Trophoblast cell (in vitro differentiated cells and primary cell): Measurements from ENCODE around the gene DENND5A.

Experiments used
- DNase-seq, 2 donors: peaks; one replicate each; pipeline ENCODE4 v3.0.0-alpha.2; 2016
- H2AFZ ChIP-seq: 2 replicates; pipeline ENCODE4 v1.6.1; 2013; ENCODE audit warnings: low read length, moderate library complexity, mild to moderate bottlenecking; ENCODE audit not compliant: insufficient read depth, poor library complexity
- H2AK5ac ChIP-seq: 2 replicates; pipeline ENCODE4 v1.6.1; 2013; ENCODE audit warnings: mild to moderate bottlenecking, low read length
- H2BK120ac ChIP-seq: 2 replicates; pipeline ENCODE4 v1.6.1; 2013; ENCODE audit warnings: low read length, mild to moderate bottlenecking, moderate library complexity; ENCODE audit not compliant: insufficient read depth, poor library complexity
- H2BK12ac ChIP-seq: 2 replicates; pipeline ENCODE4 v1.6.1; 2013; ENCODE audit warnings: mild to moderate bottlenecking, low read length, moderate library complexity
- H2BK5ac ChIP-seq: 2 replicates; pipeline ENCODE4 v1.6.1; 2013; ENCODE audit warnings: low read length, low read depth, moderate library complexity, mild to moderate bottlenecking; ENCODE audit not compliant: poor library complexity
- H3K14ac ChIP-seq: 2 replicates; pipeline ENCODE4 v1.6.1; 2013; ENCODE audit warnings: mild to moderate bottlenecking, low read length
- H3K18ac ChIP-seq: 2 replicates; pipeline ENCODE4 v1.6.1; 2013; ENCODE audit warnings: mild to moderate bottlenecking, low read length
- H3K23ac ChIP-seq: 2 replicates; pipeline ENCODE4 v1.6.1; 2013; ENCODE audit warnings: low read length
- H3K27ac ChIP-seq: 2 replicates; pipeline ENCODE4 v1.5.1; 2013; ENCODE audit warnings: low read depth, mild to moderate bottlenecking, inconsistent platforms, low read length, moderate library complexity
- H3K27me3 ChIP-seq: 2 replicates; pipeline ENCODE4 v1.6.1; 2013; ENCODE audit warnings: inconsistent platforms, mild to moderate bottlenecking, low read length, moderate library complexity; ENCODE audit not compliant: insufficient read depth
- H3K36me3 ChIP-seq, 2 experiments: 1 replicate in 1 of 2; 2 replicates in 1 of 2; pipeline ENCODE4 v1.6.1; 2013; ENCODE audit warnings: low read length in 2 of 2, mild to moderate bottlenecking in 2 of 2, moderate library complexity in 1 of 2; ENCODE audit not compliant: insufficient read depth in 2 of 2, control insufficient read depth in 1 of 2
- H3K4ac ChIP-seq: 2 replicates; pipeline ENCODE4 v1.6.1; 2013; ENCODE audit warnings: low read depth, mild to moderate bottlenecking, low read length, moderate library complexity
- H3K4me1 ChIP-seq, 2 experiments: 1 replicate in 1 of 2; 2 replicates in 1 of 2; pipeline ENCODE4 v1.6.1; 2013; ENCODE audit warnings: low read length in 2 of 2, mild to moderate bottlenecking in 2 of 2, moderate library complexity in 1 of 2; ENCODE audit not compliant: insufficient read depth in 2 of 2, control insufficient read depth in 1 of 2
- H3K4me2 ChIP-seq: 2 replicates; pipeline ENCODE4 v1.6.1; 2013; ENCODE audit warnings: inconsistent platforms, mild to moderate bottlenecking, low read length, moderate library complexity
- H3K4me3 ChIP-seq: 2 replicates; pipeline ENCODE4 v1.5.1; 2013; ENCODE audit warnings: mild to moderate bottlenecking, low read depth, low read length, inconsistent platforms
- H3K79me1 ChIP-seq: one replicate; pipeline ENCODE4 v1.6.1; 2013; ENCODE audit warnings: low read length
- H3K79me2 ChIP-seq: 2 replicates; pipeline ENCODE4 v1.6.1; 2013; ENCODE audit warnings: low read length, mild to moderate bottlenecking; ENCODE audit not compliant: control insufficient read depth, insufficient read depth, poor library complexity
- H3K9ac ChIP-seq: 2 replicates; pipeline ENCODE4 v1.6.1; 2013; ENCODE audit warnings: mild to moderate bottlenecking, low read length
- H3K9me3 ChIP-seq: 2 replicates; pipeline ENCODE4 v1.6.1; 2013; ENCODE audit warnings: low read depth, mild to moderate bottlenecking, control low read depth, inconsistent platforms, low read length; ENCODE audit not compliant: insufficient read depth
- H4K12ac ChIP-seq: 2 replicates; pipeline ENCODE4 v1.6.1; 2013; ENCODE audit warnings: low read depth, mild to moderate bottlenecking, low read length, moderate library complexity
- H4K8ac ChIP-seq: 2 replicates; pipeline ENCODE4 v1.6.1; 2013; ENCODE audit warnings: low read depth, mild to moderate bottlenecking, low read length, moderate library complexity
- H4K91ac ChIP-seq: one replicate; pipeline ENCODE4 v1.6.1; 2013; ENCODE audit warnings: low read depth, mild to moderate bottlenecking, low read length, moderate library complexity
- WGBS: extraction: QIAGEN DNeasy Blood & Tissue Kit; methylation state at CpG from one replicate; pipeline ENCODE4 v1.1.7; 2013; ENCODE audit warnings: missing lambda C conversion rate; ENCODE audit not compliant: insufficient read length, insufficient coverage; ENCODE audit errors: extremely low coverage; 5-methylcytosine and 5-hydroxymethylcytosine counted together

Gene DENND5A

GRCh38 chr11:9143721-9144120, 121.4 kb downstream of the DENND5A start:
- H4K91ac ChIP-seq, result no peak overlapping the region
- no CpG with 5 or more reads among the region's 1 CpG for WGBS
- DNase-seq, result no peak

GRCh38 chr11:9142732-9143131, 122.4 kb downstream of the DENND5A start:
- no CpG with 5 or more reads among the region's 7 CpGs for WGBS
- H2AK5ac ChIP-seq, result no peak overlapping the region
- no peak overlapping the region for H3K4me2 ChIP-seq
- no peak overlapping the region for H4K8ac ChIP-seq
- H3K9me3 ChIP-seq, result no peaks in the 10 kb centered on the region
- H3K79me2 ChIP-seq, result no peaks in the 10 kb centered on the region
- no peak overlapping the region for H2AFZ ChIP-seq
- no peak overlapping the region for H3K9ac ChIP-seq
- H3K14ac ChIP-seq, result no peak overlapping the region
- H4K12ac ChIP-seq, result no peak overlapping the region
- H3K23ac ChIP-seq, result no peak overlapping the region
- no peak overlapping the region for H2BK5ac ChIP-seq
- H3K27me3 ChIP-seq, result no peaks in the 10 kb centered on the region
- H3K4ac ChIP-seq, result no peak overlapping the region
- DNase-seq, result no peak
- no peak overlapping the region for H4K91ac ChIP-seq
- H3K36me3 ChIP-seq, result peaks cover 57 to 74% of the 10 kb centered on the region in 2 experiments
- H2BK120ac ChIP-seq, result no peak overlapping the region
- no peak overlapping the region for H3K27ac ChIP-seq
- no peaks in the 10 kb centered on the region for H3K79me1 ChIP-seq
- H2BK12ac ChIP-seq, result no peak overlapping the region
- peaks cover 3 to 8% of the 10 kb centered on the region in 2 experiments for H3K4me1 ChIP-seq
- H3K18ac ChIP-seq, result no peak overlapping the region
- H3K4me3 ChIP-seq, result no peak overlapping the region

More at GRCh38 chr11:9143721-9144120, 121.4 kb downstream of the DENND5A start:
- Histone ChIP-seq H3K9me3 (no peaks in the 10 kb centered on the region), H3K4me3 (no peak overlapping the region), H3K27ac (no peak overlapping the region), H4K12ac (no peak overlapping the region), H3K79me1 (no peaks in the 10 kb centered on the region), H3K4ac (no peak overlapping the region), H3K79me2 (no peaks in the 10 kb centered on the region), H4K8ac (no peak overlapping the region), H3K4me2 (no peak overlapping the region), H3K27me3 (no peaks in the 10 kb centered on the region), H3K14ac (no peak overlapping the region), H2BK5ac (no peak overlapping the region), H3K23ac (no peak overlapping the region), H2BK12ac (no peak overlapping the region), H2BK120ac (no peak overlapping the region), H3K18ac (no peak overlapping the region), H2AK5ac (no peak overlapping the region), H3K36me3 (peaks cover 51 to 66% of the 10 kb centered on the region in 2 experiments), H2AFZ (no peak overlapping the region), H3K4me1 (peaks cover 3 to 8% of the 10 kb centered on the region in 2 experiments), H3K9ac (no peak overlapping the region)

- no peak overlapping the region for H3K9ac ChIP-seq
- no peak overlapping the region for H3K18ac ChIP-seq
- no peak overlapping the region for H2BK120ac ChIP-seq
- no peak overlapping the region for H2BK12ac ChIP-seq
- no peak overlapping the region for H4K91ac ChIP-seq
- H3K9me3 ChIP-seq, result no peaks in the 10 kb centered on the region
- H3K4ac ChIP-seq, result no peak overlapping the region
- no peak for DNase-seq
- no peak overlapping the region for H2AK5ac ChIP-seq
- H3K36me3 ChIP-seq, result peaks cover 53 to 71% of the 10 kb centered on the region in 2 experiments
- H4K8ac ChIP-seq, result no peak overlapping the region
- H3K79me1 ChIP-seq, result no peaks in the 10 kb centered on the region
- peaks cover 3 to 8% of the 10 kb centered on the region in 2 experiments for H3K4me1 ChIP-seq
- no peak overlapping the region for H3K14ac ChIP-seq
- no peak overlapping the region for H3K27ac ChIP-seq
- WGBS, result no CpG with 5 or more reads among the region's 7 CpGs
- H3K23ac ChIP-seq, result no peak overlapping the region
- no peak overlapping the region for H4K12ac ChIP-seq
- H3K79me2 ChIP-seq, result no peaks in the 10 kb centered on the region
- H2AFZ ChIP-seq, result no peak overlapping the region
- H2BK5ac ChIP-seq, result no peak overlapping the region
- no peak overlapping the region for H3K4me2 ChIP-seq
- H3K4me3 ChIP-seq, result no peak overlapping the region
- no peaks in the 10 kb centered on the region for H3K27me3 ChIP-seq
Observed at GRCh38 chr11:9141186-9141585, 124.0 kb downstream of the DENND5A start.

- Histone ChIP-seq H3K14ac (no peak overlapping the region), H3K36me3 (peaks cover 48 to 66% of the 10 kb centered on the region in 2 experiments), H2BK5ac (no peak overlapping the region), H3K9ac (no peak overlapping the region), H3K27ac (no peak overlapping the region), H2BK12ac (no peak overlapping the region), H3K27me3 (no peaks in the 10 kb centered on the region), H2BK120ac (no peak overlapping the region), H3K23ac (no peak overlapping the region), H4K8ac (no peak overlapping the region), H3K79me2 (no peaks in the 10 kb centered on the region), H3K79me1 (no peaks in the 10 kb centered on the region), H4K91ac (no peak overlapping the region), H3K4me1 (no peaks in the 10 kb centered on the region), H3K9me3 (no peaks in the 10 kb centered on the region), H3K18ac (no peak overlapping the region), H4K12ac (no peak overlapping the region), H2AFZ (no peak overlapping the region), H2AK5ac (no peak overlapping the region), H3K4ac (no peak overlapping the region), H3K4me3 (no peak overlapping the region), H3K4me2 (no peak overlapping the region)
- no CpG with 5 or more reads among the region's 7 CpGs for WGBS
- DNase-seq, result no peak
Observed at GRCh38 chr11:9139628-9140357, 125.4 kb downstream of the DENND5A start.
